Nephron (organoid): Measurements from ENCODE around the gene SMIM13.

Experiments used
- H3K27ac Mint-ChIP-seq, 3 experiments: 2 replicates each; pipeline ENCODE4 v1.8.0; 2020; ENCODE audit warnings: mixed read lengths in 3 of 3, mild to moderate bottlenecking in 2 of 3, moderate library complexity in 1 of 3
- H3K27me3 Mint-ChIP-seq: 2 replicates; pipeline ENCODE4 v1.8.0; 2021; ENCODE audit warnings: low read depth, mild to moderate bottlenecking, moderate library complexity, mixed read lengths
- H3K36me3 Mint-ChIP-seq: 2 replicates; pipeline ENCODE4 v1.8.0; 2020; ENCODE audit warnings: low read depth, mixed read lengths
- H3K4me1 Mint-ChIP-seq: 2 replicates; pipeline ENCODE4 v1.8.0; 2020; ENCODE audit warnings: mixed read lengths
- H3K4me3 Mint-ChIP-seq, 3 experiments: 2 replicates each; pipeline ENCODE4 v1.8.0; 2020; ENCODE audit warnings: mild to moderate bottlenecking in 3 of 3, mixed read lengths in 3 of 3, moderate library complexity in 2 of 3
- H3K9me3 Mint-ChIP-seq: 2 replicates; pipeline ENCODE4 v1.8.0; 2020; ENCODE audit warnings: mixed read lengths
- CTCF ChIP-seq, 3 experiments: fragments of 200-600 bp; sonication (generic); IDR thresholded peaks; one replicate each; pipeline ENCODE4 v1.5.0; 2021; ENCODE audit warnings: antibody characterized with exemption in 3 of 3; ENCODE audit not compliant: unreplicated experiment in 3 of 3

Gene SMIM13

DNA sequence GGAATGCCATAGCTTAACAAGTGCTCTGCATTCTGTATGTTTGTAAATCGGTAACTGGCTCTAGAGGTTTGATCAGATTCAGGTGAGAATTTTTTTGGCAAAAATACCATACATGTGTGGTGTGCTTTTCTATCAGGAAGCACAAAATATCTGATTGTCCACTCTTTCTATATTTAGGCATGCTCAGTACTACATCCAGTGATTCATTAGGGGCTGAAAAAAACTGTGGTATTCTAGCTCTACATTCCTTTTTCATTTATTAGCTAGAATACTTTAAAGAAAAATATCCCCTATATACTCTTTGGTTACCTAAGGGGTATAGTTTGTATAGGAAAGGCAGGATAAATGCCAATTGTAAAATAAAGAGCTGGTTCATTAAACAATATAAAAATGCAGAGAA is 38.9 kb upstream of the SMIM13 start:
- no peaks in the 10 kb centered on the region for H3K36me3 Mint-ChIP-seq
- H3K9me3 Mint-ChIP-seq: no peaks in the 10 kb centered on the region
- H3K27ac Mint-ChIP-seq: no peak overlapping the region
- no peaks in the 10 kb centered on the region for H3K4me1 Mint-ChIP-seq
- no peak overlapping the region for H3K4me3 Mint-ChIP-seq
- TF ChIP-seq CTCF (IDR thresholded peaks at IDR 0.05; ENCODE audit: unreplicated experiment in 3 of 3): no peak
- H3K27me3 Mint-ChIP-seq: no peaks in the 10 kb centered on the region

GRCh38 chr6:11055127-11055627 is 38.5 kb upstream of the SMIM13 start:
- TF ChIP-seq CTCF (IDR thresholded peaks at IDR 0.05; ENCODE audit: unreplicated experiment in 3 of 3): no peak
- no peak overlapping the region for H3K27ac Mint-ChIP-seq

DNA sequence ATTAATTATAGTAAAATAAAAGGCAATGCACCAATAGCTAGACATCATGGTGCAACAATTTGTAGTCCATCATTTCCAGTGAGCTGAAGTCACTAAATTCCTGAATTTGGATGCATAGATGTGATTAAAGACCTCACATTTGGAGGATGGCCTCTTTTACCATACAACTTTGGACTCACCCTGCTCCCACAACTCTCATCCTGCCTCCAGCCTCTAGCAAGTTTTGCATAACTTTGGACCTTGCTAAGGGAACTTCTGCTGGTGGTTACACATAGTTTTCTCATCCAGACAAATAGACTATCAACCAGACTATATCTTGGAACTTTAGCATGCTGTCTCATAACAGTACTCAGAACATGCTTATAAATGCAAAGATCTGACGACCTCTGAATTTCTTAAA is 36.8 kb upstream of the SMIM13 start:
- no peak overlapping the region for H3K4me3 Mint-ChIP-seq
- H3K4me1 Mint-ChIP-seq: no peaks in the 10 kb centered on the region
- H3K9me3 Mint-ChIP-seq: no peaks in the 10 kb centered on the region
- no peaks in the 10 kb centered on the region for H3K27me3 Mint-ChIP-seq
- no peak for TF ChIP-seq CTCF (IDR thresholded peaks at IDR 0.05; ENCODE audit: unreplicated experiment in 3 of 3)
- H3K36me3 Mint-ChIP-seq: no peaks in the 10 kb centered on the region
- H3K27ac Mint-ChIP-seq: no peak overlapping the region

More at GRCh38 chr6:11055127-11055627, 38.5 kb upstream of the SMIM13 start:
- Mint-ChIP-seq H3K9me3 (no peaks in the 10 kb centered on the region), H3K4me3 (no peak overlapping the region), H3K36me3 (no peaks in the 10 kb centered on the region), H3K4me1 (no peaks in the 10 kb centered on the region), H3K27me3 (no peaks in the 10 kb centered on the region)

DNA sequence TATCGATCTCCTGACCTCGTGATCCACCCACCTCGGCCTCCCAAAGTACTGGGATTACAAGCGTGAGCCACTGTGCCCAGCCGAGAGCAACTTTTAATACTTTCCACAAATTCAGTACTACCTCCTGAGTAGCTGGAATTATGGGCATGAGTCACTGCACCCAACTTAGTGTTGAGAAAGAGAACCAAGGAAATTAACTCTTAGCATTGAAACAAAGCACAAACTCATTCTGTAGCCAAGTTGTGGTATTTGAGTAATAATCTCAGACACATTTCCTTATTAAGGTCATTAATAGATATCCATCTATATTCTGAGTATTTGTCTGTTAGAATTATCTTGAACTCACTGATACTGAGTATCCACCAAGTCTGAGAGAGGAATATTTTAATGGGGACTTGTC is 35.2 kb upstream of the SMIM13 start:
- TF ChIP-seq CTCF (IDR thresholded peaks at IDR 0.05; ENCODE audit: unreplicated experiment in 3 of 3): no peak
- Mint-ChIP-seq H3K36me3 (no peaks in the 10 kb centered on the region), H3K4me3 (no peak overlapping the region), H3K9me3 (no peaks in the 10 kb centered on the region), H3K4me1 (no peaks in the 10 kb centered on the region), H3K27ac (no peak overlapping the region), H3K27me3 (no peaks in the 10 kb centered on the region)

GRCh38 chr6:11062083-11062482 is 31.6 kb upstream of the SMIM13 start:
- H3K4me3 Mint-ChIP-seq: no peak overlapping the region
- TF ChIP-seq CTCF (IDR thresholded peaks at IDR 0.05; ENCODE audit: unreplicated experiment in 3 of 3): no peak
- H3K27me3 Mint-ChIP-seq: no peaks in the 10 kb centered on the region
- H3K27ac Mint-ChIP-seq: no peak overlapping the region
- no peaks in the 10 kb centered on the region for H3K4me1 Mint-ChIP-seq
- H3K9me3 Mint-ChIP-seq: no peaks in the 10 kb centered on the region
- no peaks in the 10 kb centered on the region for H3K36me3 Mint-ChIP-seq

DNA sequence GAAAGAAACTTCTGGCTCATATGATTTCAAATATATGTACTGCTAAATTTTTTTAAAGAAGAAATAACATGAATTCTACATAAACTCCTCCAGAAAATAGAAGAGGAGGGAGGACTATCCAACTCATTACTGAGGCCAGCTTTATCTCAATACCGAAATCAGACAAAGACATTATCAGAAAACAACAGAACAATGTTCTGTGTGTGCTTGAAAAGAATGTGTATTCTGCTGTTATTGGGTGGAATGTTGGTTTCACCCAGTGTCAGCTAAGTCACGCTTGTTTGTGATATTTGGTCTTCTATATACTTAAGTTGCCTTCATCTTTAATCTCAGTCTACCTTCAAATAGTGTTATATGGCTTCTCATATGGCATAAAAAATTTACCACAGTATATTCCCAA is 30.9 kb upstream of the SMIM13 start:
- no peak overlapping the region for H3K4me3 Mint-ChIP-seq
- no peak overlapping the region for H3K27ac Mint-ChIP-seq
- no peak for TF ChIP-seq CTCF (IDR thresholded peaks at IDR 0.05; ENCODE audit: unreplicated experiment in 3 of 3)
- H3K36me3 Mint-ChIP-seq: no peaks in the 10 kb centered on the region
- H3K4me1 Mint-ChIP-seq: no peaks in the 10 kb centered on the region
- no peaks in the 10 kb centered on the region for H3K9me3 Mint-ChIP-seq
- no peaks in the 10 kb centered on the region for H3K27me3 Mint-ChIP-seq
